Activated CD8-positive, alpha-beta memory T cell treated with anti-CD3 and anti-CD28 coated beads for 4 hours (primary cell): ENCODE results near the gene SPG7.
A peak's percentile ranks its signal among the peaks of the same experiment; 100 is the strongest.

Experiments used
- DNase-seq, 2 donors: peaks; one replicate each; pipeline ENCODE4 v3.0.0-alpha.2; 2020; ENCODE audit warnings: low read depth in 2 of 2

Gene SPG7

DNA sequence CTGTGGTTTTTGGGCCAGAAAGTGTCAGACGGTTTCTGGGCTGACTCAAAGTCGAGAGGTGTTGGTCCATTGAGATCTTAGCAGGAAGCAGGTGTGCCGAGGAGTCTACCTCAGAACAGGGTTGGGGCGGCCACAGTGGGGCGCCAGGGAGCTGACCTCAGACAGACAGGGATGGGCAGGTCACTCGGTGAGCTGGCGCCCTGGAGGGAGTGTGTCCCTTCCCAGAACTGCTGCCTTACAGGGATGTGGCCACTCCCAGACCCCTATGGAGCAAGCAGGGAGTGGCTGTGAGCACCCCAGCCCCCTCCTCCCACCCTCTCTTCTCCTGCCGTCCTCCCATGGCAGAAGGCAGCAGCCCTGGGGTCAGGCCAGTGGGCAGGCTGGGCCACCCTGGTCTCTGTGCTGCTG, 91.3 kb downstream of the SPG7 start:
- DNase-seq, result no peak

DNA sequence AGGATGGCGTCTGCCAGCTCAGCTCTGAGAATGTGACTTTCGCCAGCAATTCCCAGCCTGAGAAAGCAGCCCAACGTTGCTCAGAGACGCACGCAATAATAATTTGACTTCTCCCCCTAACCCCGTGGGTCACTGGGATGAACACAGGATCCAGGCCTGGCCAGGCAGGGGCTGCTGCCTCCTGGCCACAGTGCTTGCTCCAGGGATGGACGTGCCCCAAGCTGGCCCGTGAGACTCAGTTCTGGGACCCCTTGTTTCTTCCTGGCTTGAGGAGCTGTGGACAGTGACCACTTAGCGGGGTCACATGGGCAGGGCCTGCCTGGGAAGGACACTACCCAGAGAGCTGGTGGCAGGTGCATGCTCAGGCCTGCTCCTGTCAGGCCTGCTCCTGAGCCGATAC, 91.7 kb downstream of the SPG7 start:
- DNase-seq, result no peak

DNA sequence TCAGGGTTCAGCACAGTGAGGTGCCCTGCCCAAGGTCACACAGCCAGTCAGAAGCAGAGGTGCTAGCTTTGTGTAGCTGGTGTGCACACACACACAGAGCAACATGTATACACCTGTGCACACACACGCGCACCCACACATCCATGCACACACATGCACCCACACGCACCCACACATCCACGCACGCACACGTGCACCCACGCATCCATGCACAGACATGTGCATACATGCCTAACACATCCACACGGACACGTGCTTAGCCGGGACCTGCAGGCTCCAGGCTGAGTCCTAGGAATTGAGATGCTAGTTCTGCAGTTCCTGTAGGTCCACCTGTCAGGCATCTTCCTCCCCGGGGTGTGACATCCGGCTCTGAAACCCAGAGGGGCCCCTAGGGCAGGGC, 92.2 kb downstream of the SPG7 start:
- no peak for DNase-seq

DNA sequence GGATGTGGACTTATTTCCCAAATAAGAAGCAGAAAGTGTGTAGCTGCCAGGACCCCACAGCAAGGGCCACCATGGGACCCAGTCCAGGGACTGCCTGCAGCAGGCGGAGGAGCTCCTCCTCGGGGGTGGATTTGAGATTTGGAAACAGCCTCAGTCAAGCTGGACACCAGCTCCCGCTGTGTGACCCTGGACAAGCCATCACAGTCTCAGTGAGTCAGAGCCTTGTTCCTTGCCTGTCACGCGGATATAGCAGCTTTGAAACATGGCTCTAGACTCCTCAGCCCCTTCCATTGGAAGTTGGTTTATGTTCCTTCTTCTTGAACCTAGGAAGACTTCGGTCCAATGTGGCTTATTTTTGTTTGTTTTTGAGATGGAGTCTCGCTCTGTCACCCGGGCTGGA, 92.8 kb downstream of the SPG7 start:
- no peak for DNase-seq

DNA sequence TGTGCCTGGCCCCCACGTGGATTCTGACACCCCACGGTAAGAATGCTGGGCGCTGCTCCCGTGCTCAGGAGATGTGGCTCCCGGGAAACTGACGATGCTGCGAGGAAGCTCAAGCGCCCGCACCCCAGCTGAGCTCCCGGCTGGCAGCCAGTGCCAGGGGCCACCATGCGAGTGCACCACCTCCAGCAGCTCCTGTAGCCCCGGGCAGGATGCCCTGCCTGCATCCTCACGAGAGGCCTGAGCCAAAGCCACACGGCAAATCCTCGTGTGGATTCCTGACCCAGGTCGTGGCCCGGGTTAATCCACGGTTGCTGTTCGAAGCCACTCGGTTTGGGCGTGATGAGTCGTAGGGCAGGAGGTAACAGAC, 93.7 kb downstream of the SPG7 start:
- DNase-seq, result no peak

DNA sequence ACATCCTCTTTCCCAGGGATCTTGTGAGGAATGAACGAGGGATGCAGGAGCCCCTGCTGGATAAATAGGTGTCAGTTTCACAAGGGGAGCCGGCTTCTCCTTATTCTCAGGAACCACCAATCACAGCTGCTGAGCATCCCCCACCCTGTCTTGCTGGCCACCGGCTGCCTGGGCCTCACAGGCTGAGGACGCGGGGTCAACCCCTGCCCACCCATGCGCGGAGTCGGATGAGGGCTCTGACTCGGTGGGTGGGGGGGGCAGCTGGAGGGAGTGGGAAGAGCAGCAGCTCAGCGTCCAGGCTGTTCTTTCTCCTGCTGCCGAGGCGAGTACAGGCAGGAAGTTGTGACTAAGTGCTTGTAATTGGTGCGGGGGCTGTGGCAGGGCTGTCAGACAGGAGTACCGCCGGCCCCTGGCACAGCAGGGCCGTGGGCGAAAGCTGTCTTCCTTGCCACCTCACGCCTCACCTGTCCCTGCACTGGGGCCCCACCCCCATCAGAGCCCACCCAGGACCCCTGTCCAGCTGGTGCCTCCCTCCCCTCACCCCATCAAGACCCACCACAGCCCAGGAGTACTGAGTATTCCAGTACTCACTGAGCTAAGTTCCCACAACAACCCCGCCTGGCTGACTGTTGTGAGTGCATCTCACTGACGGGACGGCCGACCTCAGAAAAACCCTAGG, 94.2 kb downstream of the SPG7 start:
- peak; percentile 54 to 65 for DNase-seq

DNA sequence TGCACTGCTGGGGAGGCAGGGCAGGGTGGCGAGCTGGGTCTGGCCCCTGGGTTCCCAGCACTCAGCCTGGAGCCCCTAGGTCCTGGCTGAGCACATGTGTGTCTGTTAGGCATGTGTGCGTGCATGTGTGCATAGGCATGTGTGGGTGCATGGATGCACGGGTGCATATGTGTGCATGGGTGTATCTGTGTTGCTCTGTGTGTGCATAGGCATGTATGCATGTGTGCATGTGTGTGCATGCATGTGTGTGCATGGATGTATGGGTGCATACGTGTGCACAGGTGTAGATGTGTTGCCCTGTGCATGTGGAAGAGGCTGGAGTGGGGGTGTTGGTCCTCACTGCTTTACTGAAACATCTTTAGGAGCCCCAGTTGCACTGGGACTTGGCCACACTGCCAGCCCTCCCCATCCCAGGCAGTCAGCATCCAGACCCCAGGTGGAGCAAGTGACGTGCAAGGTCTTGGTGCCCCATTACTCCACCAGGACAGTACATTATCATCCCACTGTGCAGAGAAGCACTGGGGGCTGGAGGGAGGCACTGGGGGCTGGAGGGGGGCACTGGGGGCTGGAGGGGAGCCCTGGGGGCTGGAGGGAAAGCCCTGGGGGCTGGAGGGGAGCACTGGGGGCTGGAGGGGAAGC, 94.9 kb downstream of the SPG7 start:
- DNase-seq, result no peak

DNA sequence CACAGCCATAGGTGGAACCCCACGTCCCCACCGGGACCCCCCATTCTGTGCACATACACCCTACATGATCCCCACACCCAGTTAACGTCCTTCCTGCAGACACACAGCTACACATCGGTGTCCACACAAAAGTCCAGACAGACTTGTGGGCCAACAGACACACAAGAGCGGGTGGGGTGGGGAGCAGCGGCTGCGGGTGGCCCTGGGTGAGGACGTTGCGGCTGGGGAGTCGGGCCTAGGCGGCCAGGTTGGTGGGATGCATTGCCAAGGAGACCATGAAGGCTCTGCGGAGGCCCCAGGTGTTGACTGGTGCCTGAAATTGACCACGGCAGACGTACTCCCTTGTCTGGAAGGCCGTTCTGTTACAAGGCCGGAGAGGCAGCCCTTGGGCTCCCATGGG, 96.6 kb downstream of the SPG7 start:
- DNase-seq, result no peak

DNA sequence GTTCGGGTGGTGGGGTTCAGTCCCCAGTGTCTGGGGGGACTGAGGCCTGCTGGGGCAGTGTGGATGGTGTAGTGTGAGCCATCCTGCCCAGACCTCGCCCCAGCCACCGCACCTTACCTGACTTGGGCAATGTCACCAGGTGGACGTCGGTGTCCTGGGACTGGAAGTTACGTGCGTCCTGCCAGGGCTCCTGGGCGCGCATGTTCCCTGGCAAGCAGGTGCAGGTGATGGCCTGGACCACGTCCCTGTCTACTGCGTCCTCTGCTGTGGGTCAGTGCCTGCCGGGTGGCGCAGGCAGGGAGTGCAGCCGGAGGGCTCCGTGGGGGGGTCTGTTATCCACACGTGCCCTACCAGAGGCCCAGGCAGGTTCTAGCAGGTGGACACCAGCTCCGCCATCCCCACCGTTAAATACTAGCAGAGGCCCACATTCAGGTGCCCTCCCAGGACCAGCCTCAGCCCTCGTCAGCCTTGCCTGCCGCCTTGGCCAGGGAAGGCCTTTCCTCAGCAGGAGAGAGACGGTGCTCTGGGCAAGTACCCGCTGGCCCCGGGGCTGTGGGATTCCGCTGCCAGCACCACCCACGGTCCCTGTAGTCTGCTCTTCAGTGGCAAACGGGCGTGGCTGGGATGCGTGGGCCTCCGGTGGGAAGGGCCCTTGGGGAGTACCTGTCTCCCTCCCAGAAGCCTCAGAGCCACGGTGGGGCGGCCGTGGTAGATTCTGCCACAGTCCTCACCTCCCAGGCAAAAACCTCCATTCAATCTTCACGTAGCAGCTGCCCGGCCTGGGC, 97.2 kb downstream of the SPG7 start:
- no peak for DNase-seq

DNA sequence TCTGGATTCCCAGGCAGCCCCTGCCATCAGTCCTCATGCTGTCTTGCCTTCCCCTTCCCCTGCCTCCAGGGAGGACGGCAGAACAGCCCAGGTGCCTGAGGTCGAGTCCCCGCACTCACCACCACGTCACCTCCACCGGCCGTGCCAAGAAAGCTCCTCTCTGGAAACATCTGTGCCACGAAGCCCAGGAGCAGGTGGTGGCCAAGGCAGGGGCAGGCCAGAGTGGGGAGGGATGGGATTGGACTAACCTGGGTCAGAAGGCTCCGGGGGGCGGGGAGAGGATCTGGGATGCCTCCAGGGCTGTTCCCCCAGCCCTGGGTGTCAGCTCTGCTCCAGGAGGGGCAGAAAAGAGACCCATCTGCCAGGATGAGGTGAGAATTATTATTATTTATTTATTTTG, 97.8 kb downstream of the SPG7 start:
- no peak for DNase-seq
